BLaER1 (cell line): ENCODE measurements around the gene ITPK1.

Experiments
- H3K27ac ChIP-seq: shearing (Covaris generic); formaldehyde crosslinking; 2 replicates; pipeline ENCODE4 v1.8.1; 2022
- H3K27me3 ChIP-seq: shearing (Covaris generic); formaldehyde crosslinking; 2 replicates; pipeline ENCODE4 v1.8.1; 2022
- H3K36me3 ChIP-seq: shearing (Covaris generic); formaldehyde crosslinking; 2 replicates; pipeline ENCODE4 v1.8.1; 2022
- H3K4me1 ChIP-seq: shearing (Covaris generic); formaldehyde crosslinking; 2 replicates; pipeline ENCODE4 v1.8.1; 2022
- H3K4me2 ChIP-seq: shearing (Covaris generic); formaldehyde crosslinking; 2 replicates; pipeline ENCODE4 v1.8.1; 2022
- H3K4me3 ChIP-seq: shearing (Covaris generic); formaldehyde crosslinking; 2 replicates; pipeline ENCODE4 v1.8.1; 2022
- H3K9ac ChIP-seq: shearing (Covaris generic); formaldehyde crosslinking; 2 replicates; pipeline ENCODE4 v1.8.1; 2022
- H3K9me3 ChIP-seq: shearing (Covaris generic); formaldehyde crosslinking; 2 replicates; pipeline ENCODE4 v1.8.1; 2022
- H4K20me1 ChIP-seq: shearing (Covaris generic); formaldehyde crosslinking; 2 replicates; pipeline ENCODE4 v1.8.1; 2022
- Cebpa-rat ChIP-seq: shearing (Covaris generic); IDR thresholded peaks from 2 replicates; pipeline ENCODE4 v1.8.1; 2022

Gene ITPK1

GRCh38 chr14:92917041-92917940 lies 198.4 kb downstream of the ITPK1 start:
- Histone ChIP-seq H3K4me3 (no peak overlapping the region), H3K4me2 (no peak overlapping the region), H4K20me1 (no peaks in the 10 kb centered on the region), H3K9ac (no peak overlapping the region), H3K27ac (no peak overlapping the region), H3K36me3 (no peaks in the 10 kb centered on the region), H3K9me3 (peaks cover 9% of the 10 kb centered on the region), H3K27me3 (no peaks in the 10 kb centered on the region), H3K4me1 (no peaks in the 10 kb centered on the region)
- no peak for TF ChIP-seq Cebpa-rat

- H3K4me1 ChIP-seq = no peaks in the 10 kb centered on the region
- H3K9ac ChIP-seq = no peak overlapping the region
- no peak overlapping the region for H3K27ac ChIP-seq
- no peak overlapping the region for H3K4me2 ChIP-seq
- no peaks in the 10 kb centered on the region for H3K27me3 ChIP-seq
- no peak overlapping the region for H3K4me3 ChIP-seq
- peaks cover 9% of the 10 kb centered on the region for H3K9me3 ChIP-seq
- no peaks in the 10 kb centered on the region for H4K20me1 ChIP-seq
- TF ChIP-seq Cebpa-rat = no peak
- H3K36me3 ChIP-seq = no peaks in the 10 kb centered on the region
Measured at GRCh38 chr14:92916201-92916600, 199.5 kb downstream of the ITPK1 start.

- Histone ChIP-seq H3K4me2 (no peak overlapping the region), H3K36me3 (no peaks in the 10 kb centered on the region), H3K4me3 (no peak overlapping the region), H3K27ac (no peak overlapping the region), H3K9ac (no peak overlapping the region), H3K27me3 (no peaks in the 10 kb centered on the region), H3K4me1 (no peaks in the 10 kb centered on the region), H4K20me1 (no peaks in the 10 kb centered on the region), H3K9me3 (peaks cover 9% of the 10 kb centered on the region)
- no peak for TF ChIP-seq Cebpa-rat
Measured at GRCh38 chr14:92914087-92914656, 201.6 kb downstream of the ITPK1 start.

- Histone ChIP-seq H3K4me2 (no peak overlapping the region), H3K27ac (no peak overlapping the region), H3K9me3 (peaks cover 1% of the 10 kb centered on the region), H3K4me3 (no peak overlapping the region), H4K20me1 (no peaks in the 10 kb centered on the region), H3K4me1 (no peaks in the 10 kb centered on the region), H3K9ac (no peak overlapping the region), H3K36me3 (no peaks in the 10 kb centered on the region), H3K27me3 (no peaks in the 10 kb centered on the region)
- TF ChIP-seq Cebpa-rat = no peak
Measured at GRCh38 chr14:92907316-92907911, 208.3 kb downstream of the ITPK1 start.

GRCh38 chr14:92906823-92907222 lies 208.9 kb downstream of the ITPK1 start:
- no peak overlapping the region for H3K4me3 ChIP-seq
- H3K36me3 ChIP-seq = no peaks in the 10 kb centered on the region
- no peaks in the 10 kb centered on the region for H3K27me3 ChIP-seq
- no peak for TF ChIP-seq Cebpa-rat
- no peaks in the 10 kb centered on the region for H3K9me3 ChIP-seq
- no peak overlapping the region for H3K4me2 ChIP-seq
- H3K9ac ChIP-seq = no peak overlapping the region
- no peaks in the 10 kb centered on the region for H3K4me1 ChIP-seq
- H4K20me1 ChIP-seq = no peaks in the 10 kb centered on the region
- no peak overlapping the region for H3K27ac ChIP-seq

- Histone ChIP-seq H3K36me3 (no peaks in the 10 kb centered on the region), H3K27me3 (no peaks in the 10 kb centered on the region), H3K4me2 (no peak overlapping the region), H3K4me3 (no peak overlapping the region), H3K9ac (no peak overlapping the region), H3K9me3 (no peaks in the 10 kb centered on the region), H3K27ac (no peak overlapping the region), H4K20me1 (no peaks in the 10 kb centered on the region), H3K4me1 (no peaks in the 10 kb centered on the region)
- no peak for TF ChIP-seq Cebpa-rat
Measured at GRCh38 chr14:92906420-92906819, 209.3 kb downstream of the ITPK1 start.

GRCh38 chr14:92905667-92906066 lies 210.1 kb downstream of the ITPK1 start:
- no peak for TF ChIP-seq Cebpa-rat
- no peaks in the 10 kb centered on the region for H3K4me1 ChIP-seq
- H3K36me3 ChIP-seq = no peaks in the 10 kb centered on the region
- no peak overlapping the region for H3K9ac ChIP-seq
- H3K4me3 ChIP-seq = no peak overlapping the region
- no peaks in the 10 kb centered on the region for H4K20me1 ChIP-seq
- no peaks in the 10 kb centered on the region for H3K27me3 ChIP-seq
- no peak overlapping the region for H3K27ac ChIP-seq
- H3K4me2 ChIP-seq = no peak overlapping the region
- no peaks in the 10 kb centered on the region for H3K9me3 ChIP-seq

- Histone ChIP-seq H3K9ac (no peak overlapping the region), H3K4me2 (no peak overlapping the region), H3K36me3 (no peaks in the 10 kb centered on the region), H3K27ac (no peak overlapping the region), H3K4me1 (no peaks in the 10 kb centered on the region), H4K20me1 (no peaks in the 10 kb centered on the region), H3K27me3 (no peaks in the 10 kb centered on the region), H3K9me3 (no peaks in the 10 kb centered on the region; the same call in 1 of the 2 replicates), H3K4me3 (no peak overlapping the region)
- TF ChIP-seq Cebpa-rat = no peak
Measured at GRCh38 chr14:92903359-92903758, 212.4 kb downstream of the ITPK1 start.

GRCh38 chr14:92902726-92903125 lies 213.0 kb downstream of the ITPK1 start:
- H3K36me3 ChIP-seq = no peaks in the 10 kb centered on the region
- no peaks in the 10 kb centered on the region; the same call in 1 of the 2 replicates for H3K9me3 ChIP-seq
- H3K27ac ChIP-seq = no peak overlapping the region
- no peak overlapping the region for H3K9ac ChIP-seq
- H3K4me3 ChIP-seq = no peak overlapping the region
- H4K20me1 ChIP-seq = no peaks in the 10 kb centered on the region
- no peak for TF ChIP-seq Cebpa-rat
- no peaks in the 10 kb centered on the region for H3K27me3 ChIP-seq
- H3K4me2 ChIP-seq = no peak overlapping the region
- H3K4me1 ChIP-seq = no peaks in the 10 kb centered on the region

- H3K4me2 ChIP-seq = no peak overlapping the region
Measured at GRCh38 chr14:92902191-92902590, 213.5 kb downstream of the ITPK1 start.

More at GRCh38 chr14:92902191-92902590, 213.5 kb downstream of the ITPK1 start:
- no peak overlapping the region for H3K9ac ChIP-seq
- no peaks in the 10 kb centered on the region for H3K4me1 ChIP-seq
- H4K20me1 ChIP-seq = no peaks in the 10 kb centered on the region
- no peaks in the 10 kb centered on the region for H3K36me3 ChIP-seq
- no peak for TF ChIP-seq Cebpa-rat
- H3K9me3 ChIP-seq = no peaks in the 10 kb centered on the region; the same call in 1 of the 2 replicates
- H3K27ac ChIP-seq = no peak overlapping the region
- no peaks in the 10 kb centered on the region for H3K27me3 ChIP-seq
- H3K4me3 ChIP-seq = no peak overlapping the region
